ENCODE data around the gene NIT2.
"Not testable (repeated sequence)": the region's sequence is repeated elsewhere in the genome, so short reads cannot be mapped to it uniquely, and the experiment has no call there.

Gene NIT2

DNA sequence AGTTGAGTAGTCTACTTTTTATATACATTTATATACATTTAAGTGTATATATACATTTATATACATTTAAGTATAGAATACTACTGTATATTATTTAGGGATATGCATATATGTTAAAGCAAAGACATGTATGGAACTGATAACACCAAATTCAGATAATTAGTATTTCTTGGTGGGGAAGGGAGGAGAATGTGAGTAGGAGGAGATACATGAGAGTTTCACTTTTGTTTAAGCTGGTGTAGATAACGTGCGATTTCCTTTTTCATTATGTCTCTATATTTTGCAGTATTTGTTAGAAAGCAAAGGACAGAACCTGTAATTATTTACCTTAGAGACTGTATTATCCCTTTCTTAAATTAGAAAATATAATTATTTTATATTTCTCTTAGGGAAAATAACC lies 16.6 kb upstream of the NIT2 start:
- Histone ChIP-seq H3K27me3 (ENCODE audit: control insufficient read depth, insufficient read depth, low read length) (no peaks in the 10 kb centered on the region), H3K4me3 (ENCODE audit: low read length) (no peak overlapping the region), H3K27ac (ENCODE audit: low read length) (no peak overlapping the region), H3K4me1 (ENCODE audit: control insufficient read depth, insufficient read depth, low read length) (no peaks in the 10 kb centered on the region), H3K9me3 (ENCODE audit: control insufficient read depth, insufficient read depth, low read length) (no peaks in the 10 kb centered on the region), H3K36me3 (ENCODE audit: control insufficient read depth, insufficient read depth, low read length) (no peaks in the 10 kb centered on the region; the same call in 1 of the 2 replicates)
- no peak for DNase-seq (ENCODE audit: low read depth, low spot score)
- WGBS (ENCODE audit: insufficient coverage, insufficient read length): no CpG with 5 or more reads among the region's 2 CpGs

- no CpG with 5 or more reads among the region's 2 CpGs for WGBS (ENCODE audit: insufficient coverage, insufficient read length)
- Histone ChIP-seq H3K9me3 (ENCODE audit: control insufficient read depth, insufficient read depth, low read length) (no peaks in the 10 kb centered on the region), H3K36me3 (ENCODE audit: control insufficient read depth, insufficient read depth, low read length) (no peaks in the 10 kb centered on the region; the same call in 1 of the 2 replicates), H3K27ac (ENCODE audit: low read length) (no peak overlapping the region), H3K4me3 (ENCODE audit: low read length) (no peak overlapping the region), H3K4me1 (ENCODE audit: control insufficient read depth, insufficient read depth, low read length) (no peaks in the 10 kb centered on the region), H3K27me3 (ENCODE audit: control insufficient read depth, insufficient read depth, low read length) (no peaks in the 10 kb centered on the region)
- DNase-seq (ENCODE audit: low read depth, low spot score): no peak
Observed at GRCh38 chr3:100319951-100320350, 14.6 kb upstream of the NIT2 start.

DNA sequence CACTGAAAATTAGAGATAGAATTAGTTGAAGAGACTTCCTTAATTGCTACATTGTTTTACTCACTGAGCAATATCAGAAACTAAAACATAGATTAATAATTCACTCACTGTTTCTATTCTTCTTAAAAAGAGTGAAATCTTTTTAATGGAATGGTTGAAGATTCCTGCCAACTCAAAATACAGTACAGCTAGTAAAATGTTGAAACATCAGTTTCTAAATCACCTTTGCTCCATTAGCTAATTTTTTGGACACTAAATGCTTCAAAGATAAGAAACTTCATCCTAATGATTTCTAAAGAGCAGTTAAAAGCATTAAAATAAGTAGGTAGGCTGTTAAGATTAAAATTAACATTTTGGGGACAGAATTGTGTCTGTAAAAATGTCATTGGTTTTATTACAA lies 10.5 kb upstream of the NIT2 start:
- H3K27me3 ChIP-seq (ENCODE audit: control insufficient read depth, insufficient read depth, low read length): no peaks in the 10 kb centered on the region

DNA sequence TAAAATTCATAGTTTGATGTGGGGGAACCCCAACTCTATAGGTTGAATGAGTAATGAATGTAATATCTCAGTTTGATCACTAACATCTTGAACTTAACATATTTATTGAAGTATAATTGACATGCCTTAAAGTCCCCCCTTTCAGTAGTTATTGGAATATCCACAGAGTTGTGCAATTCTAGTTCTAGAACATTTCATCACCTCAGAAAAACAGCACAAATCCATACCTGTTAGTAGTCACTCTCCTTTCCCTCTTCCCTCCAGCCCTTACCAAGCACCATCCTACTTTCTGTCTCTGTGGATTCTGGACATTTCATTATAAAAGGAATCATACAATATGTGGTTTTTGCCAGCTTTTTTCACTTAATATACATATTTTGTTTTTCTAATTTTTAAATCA lies 8.7 kb upstream of the NIT2 start:
- Histone ChIP-seq H3K36me3 (ENCODE audit: control insufficient read depth, insufficient read depth, low read length) (no peaks in the 10 kb centered on the region), H3K27ac (ENCODE audit: low read length) (no peak overlapping the region), H3K4me3 (ENCODE audit: low read length) (no peak overlapping the region)

More for the DNA sequence above, 10.5 kb upstream of the NIT2 start:
- Histone ChIP-seq H3K4me1 (ENCODE audit: control insufficient read depth, insufficient read depth, low read length) (no peaks in the 10 kb centered on the region), H3K36me3 (ENCODE audit: control insufficient read depth, insufficient read depth, low read length) (no peaks in the 10 kb centered on the region; the same call in 1 of the 2 replicates), H3K4me3 (ENCODE audit: low read length) (no peak overlapping the region), H3K9me3 (ENCODE audit: control insufficient read depth, insufficient read depth, low read length) (no peaks in the 10 kb centered on the region), H3K27ac (ENCODE audit: low read length) (no peak overlapping the region)
- DNase-seq (ENCODE audit: low read depth, low spot score): no peak

DNA sequence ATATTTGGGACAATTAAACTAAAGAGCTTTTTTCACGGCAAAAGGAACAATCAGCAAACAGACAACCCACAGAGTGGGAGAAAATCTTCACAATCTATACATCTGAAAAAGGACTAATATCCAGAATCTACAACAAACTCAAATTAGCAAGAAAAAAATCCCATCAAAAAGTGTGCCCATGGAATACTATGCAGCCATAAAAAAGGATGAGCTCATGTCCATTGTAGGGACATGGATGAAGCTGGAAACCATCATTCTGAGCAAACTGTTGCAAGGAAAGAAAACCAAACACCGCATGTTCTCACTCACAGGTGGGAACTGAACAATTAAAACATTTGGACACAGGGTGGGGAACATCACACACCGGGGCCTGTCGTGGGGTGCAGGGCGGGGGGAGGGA lies 7.2 kb upstream of the NIT2 start:
- no CpG with 5 or more reads among the region's 5 CpGs for WGBS (ENCODE audit: insufficient coverage, insufficient read length)
- H3K36me3 ChIP-seq (ENCODE audit: control insufficient read depth, insufficient read depth, low read length); DNase-seq (ENCODE audit: low read depth, low spot score); H3K9me3 ChIP-seq (ENCODE audit: control insufficient read depth, insufficient read depth, low read length); H3K4me1 ChIP-seq (ENCODE audit: control insufficient read depth, insufficient read depth, low read length); H3K4me3 ChIP-seq (ENCODE audit: low read length); H3K27ac ChIP-seq (ENCODE audit: low read length); H3K27me3 ChIP-seq (ENCODE audit: control insufficient read depth, insufficient read depth, low read length): not testable (repeated sequence)

More for the DNA sequence above, 8.7 kb upstream of the NIT2 start:
- no peak for DNase-seq (ENCODE audit: low read depth, low spot score)
- H3K4me1 ChIP-seq (ENCODE audit: control insufficient read depth, insufficient read depth, low read length): no peaks in the 10 kb centered on the region
- H3K27me3 ChIP-seq (ENCODE audit: control insufficient read depth, insufficient read depth, low read length): no peaks in the 10 kb centered on the region
- H3K9me3 ChIP-seq (ENCODE audit: control insufficient read depth, insufficient read depth, low read length): no peaks in the 10 kb centered on the region

DNA sequence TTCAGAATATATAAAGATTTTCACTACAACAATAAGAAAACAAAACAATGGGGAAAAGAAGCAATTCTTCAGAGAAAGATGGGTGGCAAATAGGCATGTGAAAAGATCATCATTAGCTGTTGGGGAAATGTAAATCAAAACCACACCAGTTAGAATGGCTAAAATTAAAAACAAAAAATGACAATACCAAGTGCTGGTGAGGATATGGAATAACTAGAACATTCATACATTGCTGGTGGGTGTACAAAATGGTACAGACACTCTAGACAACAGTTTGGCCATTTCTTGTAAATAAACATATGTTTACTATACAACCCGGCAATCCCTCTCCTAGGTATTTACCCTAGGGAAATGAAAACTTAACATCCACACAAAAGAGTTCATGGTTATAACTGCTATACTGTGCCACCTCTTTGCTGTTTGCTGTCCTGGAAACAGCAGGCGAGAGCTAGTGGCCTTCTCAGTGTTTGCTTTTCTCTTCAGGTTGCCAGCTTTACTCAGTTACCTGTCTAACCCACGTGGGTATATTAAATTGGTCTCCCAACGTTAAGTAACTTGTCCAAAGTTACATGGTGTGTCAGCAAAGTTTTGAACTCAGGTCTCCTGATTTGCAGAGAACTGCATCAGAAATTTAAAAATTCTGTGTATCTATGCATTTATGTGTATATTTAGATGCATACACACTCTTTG lies 4.6 kb upstream of the NIT2 start:
- WGBS (ENCODE audit: insufficient coverage, insufficient read length): no CpG with 5 or more reads among the region's 4 CpGs
- H3K36me3 ChIP-seq (ENCODE audit: control insufficient read depth, insufficient read depth, low read length): no peaks in the 10 kb centered on the region
- no peaks in the 10 kb centered on the region for H3K9me3 ChIP-seq (ENCODE audit: control insufficient read depth, insufficient read depth, low read length)
- DNase-seq (ENCODE audit: low read depth, low spot score): no peak
- H3K27me3 ChIP-seq (ENCODE audit: control insufficient read depth, insufficient read depth, low read length): no peaks in the 10 kb centered on the region
- H3K4me1 ChIP-seq (ENCODE audit: control insufficient read depth, insufficient read depth, low read length): no peaks in the 10 kb centered on the region
- H3K27ac ChIP-seq (ENCODE audit: low read length): no peak overlapping the region
- H3K4me3 ChIP-seq (ENCODE audit: low read length): no peak overlapping the region

DNA sequence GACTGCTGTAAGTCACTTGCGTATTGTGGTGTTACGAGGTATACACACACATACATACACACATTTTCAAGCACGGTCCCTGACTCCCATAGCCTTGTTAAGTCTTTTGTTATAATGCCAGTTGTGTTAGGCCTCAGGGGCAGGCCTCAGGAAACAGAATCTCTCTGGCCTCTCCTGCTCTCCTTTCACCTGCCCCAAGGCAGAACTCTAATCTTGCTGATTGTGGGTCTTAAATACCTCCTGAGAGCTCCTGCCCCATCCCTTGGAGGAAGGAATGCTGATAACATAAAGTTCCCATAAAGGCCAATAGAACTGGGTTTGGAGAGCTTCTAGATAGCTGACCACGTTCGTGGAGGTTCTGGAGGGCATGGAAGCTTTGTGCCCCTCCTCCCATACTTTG lies 3.9 kb upstream of the NIT2 start:
- H3K27me3 ChIP-seq (ENCODE audit: control insufficient read depth, insufficient read depth, low read length): no peaks in the 10 kb centered on the region
- DNase-seq (ENCODE audit: low read depth, low spot score): no peak
- H3K9me3 ChIP-seq (ENCODE audit: control insufficient read depth, insufficient read depth, low read length): no peaks in the 10 kb centered on the region
- no peak overlapping the region for H3K27ac ChIP-seq (ENCODE audit: low read length)
- no peaks in the 10 kb centered on the region for H3K36me3 ChIP-seq (ENCODE audit: control insufficient read depth, insufficient read depth, low read length)
- no CpG with 5 or more reads among the region's 5 CpGs for WGBS (ENCODE audit: insufficient coverage, insufficient read length)
- H3K4me3 ChIP-seq (ENCODE audit: low read length): no peak overlapping the region
- H3K4me1 ChIP-seq (ENCODE audit: control insufficient read depth, insufficient read depth, low read length): no peaks in the 10 kb centered on the region

DNA sequence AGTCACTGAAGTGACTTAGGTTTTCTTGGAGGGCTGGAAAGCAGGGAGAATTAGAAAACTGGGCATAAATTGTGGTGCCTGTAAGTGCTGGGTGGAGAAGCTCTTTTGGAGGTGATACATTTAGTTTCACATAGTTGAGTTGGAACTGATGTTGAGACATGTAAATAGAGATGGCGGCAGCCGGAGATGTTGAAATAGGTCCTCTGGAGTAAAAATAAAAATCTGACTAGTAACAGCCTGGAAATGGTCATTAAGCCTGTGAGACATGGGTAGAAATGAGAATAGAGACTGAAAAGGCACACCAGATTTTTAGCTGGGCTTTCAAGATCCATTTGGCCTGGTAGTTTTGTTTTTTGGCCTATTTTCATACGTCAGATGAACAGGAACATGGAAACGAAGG lies 2.9 kb upstream of the NIT2 start:
- Histone ChIP-seq H3K27me3 (ENCODE audit: control insufficient read depth, insufficient read depth, low read length) (no peaks in the 10 kb centered on the region), H3K27ac (ENCODE audit: low read length) (no peak overlapping the region), H3K9me3 (ENCODE audit: control insufficient read depth, insufficient read depth, low read length) (no peaks in the 10 kb centered on the region), H3K4me3 (ENCODE audit: low read length) (no peak overlapping the region), H3K4me1 (ENCODE audit: control insufficient read depth, insufficient read depth, low read length) (no peaks in the 10 kb centered on the region), H3K36me3 (ENCODE audit: control insufficient read depth, insufficient read depth, low read length) (no peaks in the 10 kb centered on the region)
- no CpG with 5 or more reads among the region's 4 CpGs for WGBS (ENCODE audit: insufficient coverage, insufficient read length)
- DNase-seq (ENCODE audit: low read depth, low spot score): no peak

- Histone ChIP-seq H3K27ac (ENCODE audit: low read length) (no peak overlapping the region), H3K36me3 (ENCODE audit: control insufficient read depth, insufficient read depth, low read length) (no peaks in the 10 kb centered on the region), H3K4me1 (ENCODE audit: control insufficient read depth, insufficient read depth, low read length) (no peaks in the 10 kb centered on the region), H3K27me3 (ENCODE audit: control insufficient read depth, insufficient read depth, low read length) (no peaks in the 10 kb centered on the region), H3K9me3 (ENCODE audit: control insufficient read depth, insufficient read depth, low read length) (no peaks in the 10 kb centered on the region), H3K4me3 (ENCODE audit: low read length) (no peak overlapping the region)
- DNase-seq (ENCODE audit: low read depth, low spot score): no peak
Observed at GRCh38 chr3:100333051-100333450, 1.5 kb upstream of the NIT2 start.

DNA sequence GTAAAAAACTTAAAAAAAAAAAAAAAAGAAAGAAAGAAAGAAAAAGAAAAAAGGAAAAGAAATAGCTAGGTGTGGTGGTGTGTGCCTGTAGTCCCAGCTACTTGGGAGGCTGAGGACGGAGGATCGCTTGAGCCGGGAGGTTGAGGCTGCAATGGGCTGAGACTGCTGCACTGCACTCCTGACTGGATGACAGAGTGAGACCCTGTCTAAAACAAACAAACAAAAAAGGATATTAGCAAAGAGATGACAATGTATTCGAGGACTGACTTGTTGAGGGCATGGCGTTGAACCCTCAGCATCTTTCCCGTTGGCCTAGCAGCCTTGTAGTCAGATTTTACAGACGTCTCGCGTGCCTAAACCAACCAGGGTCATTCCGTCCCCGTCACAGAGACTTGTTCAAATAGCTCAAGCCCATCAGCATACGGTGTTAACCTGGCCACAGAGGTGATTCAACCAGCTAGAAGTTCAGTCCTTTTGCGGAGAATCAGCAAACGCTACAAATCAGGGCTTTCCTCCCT lies 528 bp upstream of the NIT2 start:
- no CpG with 5 or more reads among the region's 14 CpGs for WGBS (ENCODE audit: insufficient coverage, insufficient read length)
- no peaks in the 10 kb centered on the region for H3K4me1 ChIP-seq (ENCODE audit: control insufficient read depth, insufficient read depth, low read length)
- peak overlapping the region; percentile 46; the same call in 1 of the 2 replicates for H3K4me3 ChIP-seq (ENCODE audit: low read length)
- H3K36me3 ChIP-seq (ENCODE audit: control insufficient read depth, insufficient read depth, low read length): no peaks in the 10 kb centered on the region
- H3K27ac ChIP-seq (ENCODE audit: low read length): no peak overlapping the region
- DNase-seq (ENCODE audit: low read depth, low spot score): peak; percentile 41
- no peaks in the 10 kb centered on the region for H3K9me3 ChIP-seq (ENCODE audit: control insufficient read depth, insufficient read depth, low read length)
- H3K27me3 ChIP-seq (ENCODE audit: control insufficient read depth, insufficient read depth, low read length): no peaks in the 10 kb centered on the region

- no peaks in the 10 kb centered on the region for H3K4me1 ChIP-seq (ENCODE audit: control insufficient read depth, insufficient read depth, low read length)
- WGBS (ENCODE audit: insufficient coverage, insufficient read length): no CpG with 5 or more reads among the region's 14 CpGs
- DNase-seq (ENCODE audit: low read depth, low spot score): no peak
Observed at GRCh38 chr3:100335434-100335833, 877 bp downstream of the NIT2 start.

More at GRCh38 chr3:100335434-100335833, 877 bp downstream of the NIT2 start:
- no peaks in the 10 kb centered on the region for H3K27me3 ChIP-seq (ENCODE audit: control insufficient read depth, insufficient read depth, low read length)
- no peak overlapping the region for H3K27ac ChIP-seq (ENCODE audit: low read length)
- H3K36me3 ChIP-seq (ENCODE audit: control insufficient read depth, insufficient read depth, low read length): no peaks in the 10 kb centered on the region
- no peak overlapping the region for H3K4me3 ChIP-seq (ENCODE audit: low read length)
- no peaks in the 10 kb centered on the region for H3K9me3 ChIP-seq (ENCODE audit: control insufficient read depth, insufficient read depth, low read length)

All from iPS DF 6.9 (cell line).